Kidney (tissue), 14 donors: ENCODE measurements around the gene ACVR1B. TPM values are rescaled to one million over a fixed set of nuclear protein-coding genes. Genes with fewer than 3 reads are reported as not detected.

Experiments
- DNase-seq, 5 donors: peaks; one replicate each; pipeline ENCODE4 v3.0.0-alpha.2; 2013 to 2020
- FAIRE-seq: peaks from 2 replicates; lab custom pipeline; 2012; peaks lifted over from hg19 to GRCh38; lab: Jason Lieb, UNC
- H3K27ac ChIP-seq, 2 donors: one replicate each; pipeline ENCODE4 v1.7.0; 2013; ENCODE audit warnings: low read depth in 2 of 2, low read length in 2 of 2, inconsistent platforms in 1 of 2
- H3K27me3 ChIP-seq: one replicate; pipeline ENCODE4 v1.7.1; 2013; ENCODE audit warnings: low read length, inconsistent platforms; ENCODE audit not compliant: control insufficient read depth, insufficient read depth
- H3K36me3 ChIP-seq, 3 donors: one replicate each; pipeline versions ENCODE4 v1.7.0 to v1.7.1; 2013; ENCODE audit warnings: low read length in 3 of 3, control low read depth in 1 of 3, inconsistent platforms in 1 of 3; ENCODE audit not compliant: insufficient read depth in 3 of 3, control insufficient read depth in 2 of 3
- H3K4me1 ChIP-seq, 3 donors: one replicate each; pipeline versions ENCODE4 v1.7.0 to v1.7.1; 2013; ENCODE audit warnings: low read length in 3 of 3, inconsistent platforms in 1 of 3, low read depth in 1 of 3; ENCODE audit not compliant: control insufficient read depth in 2 of 3, insufficient read depth in 2 of 3
- H3K4me3 ChIP-seq, 3 donors: one replicate each; pipeline versions ENCODE4 v1.7.0 to v1.8.1; 2013; ENCODE audit warnings: low read length in 3 of 3, control low read depth in 1 of 3, inconsistent platforms in 1 of 3
- H3K9ac ChIP-seq, 3 donors: one replicate each; pipeline versions ENCODE4 v1.7.0 to v1.7.1; 2013; ENCODE audit warnings: low read length in 3 of 3, control low read depth in 1 of 3, inconsistent platforms in 1 of 3
- H3K9me3 ChIP-seq, 3 donors: one replicate each; pipeline versions ENCODE4 v1.7.0 to v1.7.1; 2013; ENCODE audit warnings: low read length in 3 of 3, control low read depth in 1 of 3, inconsistent platforms in 1 of 3; ENCODE audit not compliant: control insufficient read depth in 2 of 3, insufficient read depth in 1 of 3
- CTCF ChIP-seq: IDR thresholded peaks from 3 replicates; pipeline ENCODE4 v1.5.1; 2012; ENCODE audit warnings: mild to moderate bottlenecking, moderate library complexity, borderline replicate concordance; ENCODE audit not compliant: insufficient read depth; ENCODE audit errors: extremely low read depth
- intact Hi-C: fragments of 100-400 bp; cut with DNase I; formaldehyde crosslinking; loops from one replicate; pipeline ENCODE4 v1.11.1; 2022
- polyA plus RNA-seq: library from polyadenylated mRNA; stranded (reverse); fragments of 350-450 nt; fragmentation: Illumina TruSeq; extraction: RNeasy Lipid Tissue Mini Kit (QIAGEN cat#74804); gene quantifications from one replicate; pipeline ENCODE4 v1.2.3, GENCODE V29; 2014; ENCODE audit warnings: low read depth, low replicate concordance; ENCODE audit not compliant: insufficient read depth
- total RNA-seq: library from RNA; stranded (reverse); fragmentation: NEBNext Ultra II Directional; extraction: Animal tissue kit (Norgen Biotek cat#: 25700); gene quantifications from one replicate; pipeline ENCODE4 v1.2.1, GENCODE V29; 2021
- donor health status: control.
- donor health status: control.
- donor health status: control.
- donor health status: control.
- donor health status: control.
- donor health status: DM: yes; HTN: yes; CAD: no.
- donor health status: Normal renal cell carcinoma (clear cell type).

Gene ACVR1B
- total and polyA plus RNA-seq, 2 donors from 2014 or later: 30.6 to 95.5 TPM

GRCh38 chr12:51973560-51973959, 22.1 kb downstream of the ACVR1B start:
- intact Hi-C loops: no loop called here
- TF ChIP-seq CTCF: no peak
- DNase-seq (no peak), FAIRE-seq (no peak)
- no peak overlapping the region for H3K4me3 ChIP-seq
- peak overlapping the region; percentile 78 to 82 for H3K27ac ChIP-seq
- no peaks in the 10 kb centered on the region for H3K9me3 ChIP-seq
- peak overlapping the region in 1 of 3 donors; percentile 49 for H3K9ac ChIP-seq
- H3K4me1 ChIP-seq: peaks cover 17 to 76% (median 58%) of the 10 kb centered on the region in 3 donors
- no peaks in the 10 kb centered on the region for H3K27me3 ChIP-seq
- peaks cover 0 to 6% (median 2%) of the 10 kb centered on the region in 3 donors for H3K36me3 ChIP-seq

GRCh38 chr12:51974646-51975045, 23.1 kb downstream of the ACVR1B start:
- H3K4me1 ChIP-seq: peaks cover 17 to 75% (median 59%) of the 10 kb centered on the region in 3 donors
- no peaks in the 10 kb centered on the region for H3K27me3 ChIP-seq
- DNase-seq: no peak
- no peaks in the 10 kb centered on the region for H3K9me3 ChIP-seq
- intact Hi-C loops: no loop called here
- no peak for FAIRE-seq
- no peak for TF ChIP-seq CTCF
- H3K27ac ChIP-seq: peak overlapping the region; percentile 78 to 82
- H3K4me3 ChIP-seq: no peak overlapping the region
- H3K9ac ChIP-seq: no peak overlapping the region
- peaks cover 0 to 6% (median 2%) of the 10 kb centered on the region in 3 donors for H3K36me3 ChIP-seq

GRCh38 chr12:51975196-51975595, 23.7 kb downstream of the ACVR1B start:
- Histone ChIP-seq H3K4me3 (no peak overlapping the region), H3K27me3 (no peaks in the 10 kb centered on the region), H3K4me1 (peaks cover 17 to 78% (median 56%) of the 10 kb centered on the region in 3 donors), H3K9me3 (no peaks in the 10 kb centered on the region), H3K9ac (no peak overlapping the region), H3K36me3 (peaks cover 0 to 6% (median 2%) of the 10 kb centered on the region in 3 donors), H3K27ac (peak overlapping the region; percentile 68 to 82)
- TF ChIP-seq CTCF: no peak
- DNase-seq (no peak), FAIRE-seq (no peak)
- intact Hi-C loops: no loop called here
